ENCODE data around the gene TASOR. TPM values are rescaled to one million over a fixed set of nuclear protein-coding genes. Genes with fewer than 3 reads are reported as not detected.

TASOR gene
- total RNA-seq, 1 experiment from 2014 or later = 35.8 TPM

- TF ChIP-seq ELF1 (IDR thresholded peaks at IDR 0.05; ENCODE audit: borderline replicate concordance, low read depth) = no peak
- no peak for DNase-seq (ENCODE audit: low read depth, low spot score)
- Histone ChIP-seq H3K79me2 (ENCODE audit: insufficient read depth, low read length) (no peaks in the 10 kb centered on the region), H3K27me3 (ENCODE audit: insufficient read depth, low read length) (no peaks in the 10 kb centered on the region), H3K9me2 (ENCODE audit: insufficient read depth) (no peaks in the 10 kb centered on the region), H3K4me2 (ENCODE audit: low read length) (no peak overlapping the region), H3K4me1 (ENCODE audit: control insufficient read depth in 1 of 2, insufficient read depth in 2 of 2, low read length in 2 of 2) (no peaks in the 10 kb centered on the region), H3K9me3 (ENCODE audit: control insufficient read depth in 1 of 2, insufficient read depth in 1 of 2, low read depth in 1 of 2, low read length in 2 of 2) (no peaks in the 10 kb centered on the region), H4K20me1 (ENCODE audit: insufficient read depth) (no peaks in the 10 kb centered on the region), H3K27ac (ENCODE audit: low read depth, low read length) (no peak overlapping the region), H3K36me3 (ENCODE audit: control insufficient read depth in 1 of 2, insufficient read depth in 2 of 2, low read length in 2 of 2) (peaks cover 26 to 30% of the 10 kb centered on the region in 2 experiments; a peak in 3 of 4 replicates), H3K4me3 (replicated peaks in 1 of 2; ENCODE audit: low read depth in 1 of 2, low read length in 2 of 2) (no peak overlapping the region), H3K9ac (ENCODE audit: low read length) (no peak overlapping the region), H2AFZ (ENCODE audit: low read depth, low read length, poor library complexity, severe bottlenecking) (no peak overlapping the region)
- CTCF ChIA-PET = no interaction called here
- intact Hi-C loops (cut with micrococcal nuclease) = no loop called here
- POLR2A ChIA-PET = no interaction called here
- ATAC-seq = no peak
- RAD21 ChIA-PET (ENCODE audit: low non-redundant PET in 1 of 2, low total read pairs in 2 of 2, uncharacterized antibody in 2 of 2, unreplicated experiment in 2 of 2) = no interaction called here
- no TSS peak for BruUV-seq (replicated peaks)
Observed at GRCh38 chr3:56664823-56665222, 18.2 kb downstream of the TASOR start.

DNA sequence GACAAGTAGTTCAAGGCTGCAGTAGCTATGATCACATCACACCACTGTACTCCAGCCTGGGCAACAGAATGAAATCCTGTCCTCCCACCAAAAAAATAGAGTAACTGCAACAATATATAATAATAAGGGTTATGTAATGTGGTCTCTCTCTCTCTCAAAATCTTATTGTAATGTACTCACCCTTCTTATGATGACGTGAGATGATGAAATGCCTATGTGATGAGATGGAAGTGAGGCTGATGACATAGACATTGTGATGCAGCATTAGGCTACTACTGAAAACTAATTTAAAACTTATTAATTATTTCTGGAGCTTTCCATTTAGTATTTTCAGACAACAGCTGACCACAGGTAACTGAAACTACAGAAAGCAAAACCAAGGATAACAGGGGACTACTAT lies 27.4 kb downstream of the TASOR start:
- no peak for ATAC-seq
- Histone ChIP-seq H3K36me3 (ENCODE audit: control insufficient read depth in 1 of 2, insufficient read depth in 2 of 2, low read length in 2 of 2) (peaks cover 16% of the 10 kb centered on the region in 2 experiments), H3K9me2 (ENCODE audit: insufficient read depth) (no peaks in the 10 kb centered on the region), H4K20me1 (ENCODE audit: insufficient read depth) (no peaks in the 10 kb centered on the region), H3K27ac (ENCODE audit: low read depth, low read length) (no peak overlapping the region), H3K27me3 (ENCODE audit: insufficient read depth, low read length) (no peaks in the 10 kb centered on the region), H3K9ac (ENCODE audit: low read length) (no peak overlapping the region), H3K79me2 (ENCODE audit: insufficient read depth, low read length) (peaks cover 34% of the 10 kb centered on the region), H3K4me3 (replicated peaks in 1 of 2; ENCODE audit: low read depth in 1 of 2, low read length in 2 of 2) (no peak overlapping the region), H3K9me3 (ENCODE audit: control insufficient read depth in 1 of 2, insufficient read depth in 1 of 2, low read depth in 1 of 2, low read length in 2 of 2) (no peaks in the 10 kb centered on the region), H2AFZ (ENCODE audit: low read depth, low read length, poor library complexity, severe bottlenecking) (no peak overlapping the region), H3K4me2 (ENCODE audit: low read length) (no peak overlapping the region), H3K4me1 (ENCODE audit: control insufficient read depth in 1 of 2, insufficient read depth in 2 of 2, low read length in 2 of 2) (no peaks in the 10 kb centered on the region)
- intact Hi-C loops (cut with micrococcal nuclease) = no loop called here
- no TSS peak for BruUV-seq (replicated peaks)
- ChIA-PET POLR2A (no interaction called here), CTCF (no interaction called here), RAD21 (ENCODE audit: low non-redundant PET in 1 of 2, low total read pairs in 2 of 2, uncharacterized antibody in 2 of 2, unreplicated experiment in 2 of 2) (no interaction called here)
- DNase-seq (ENCODE audit: low read depth, low spot score) = no peak
- no peak for TF ChIP-seq MAX (IDR thresholded peaks at IDR 0.05)
- no peak for TF ChIP-seq CBX3 (IDR thresholded peaks at IDR 0.05; ENCODE audit: low read depth)
- no peak for TF ChIP-seq YY1 (IDR thresholded peaks at IDR 0.05; ENCODE audit: extremely low read depth, insufficient replicate concordance, low read depth, low read length)
- no peak for TF ChIP-seq ZNF274 (IDR thresholded peaks at IDR 0.05; ENCODE audit: low read depth, low read length)
- no peak for TF ChIP-seq EZH2 (IDR thresholded peaks at IDR 0.05)
- TF ChIP-seq ELF1 (IDR thresholded peaks at IDR 0.05; ENCODE audit: borderline replicate concordance, low read depth) = no peak
- no peak for TF ChIP-seq SRF (IDR thresholded peaks at IDR 0.05; ENCODE audit: low read depth)
- TF ChIP-seq POLR2AphosphoS5 (IDR thresholded peaks at IDR 0.05; ENCODE audit: low read depth, low read length) = no peak
- TF ChIP-seq REST (IDR thresholded peaks at IDR 0.05; ENCODE audit: low read depth) = no peak
